WTC11 (cell line): ENCODE data around the gene POPDC3. TPM values are rescaled to one million over a fixed set of nuclear protein-coding genes. Genes with fewer than 3 reads are reported as not detected.

Experiments used
- ATAC-seq: fragments of 200-7000 bp; cut with Tn5 transposase; 2 replicates; pipeline ENCODE4 v1.10.0; 2021; ENCODE audit warnings: mild to moderate bottlenecking, moderate library complexity
- CTCF ChIA-PET: fragments of 300-600 bp; sonication (Branson Sonifier 250); formaldehyde crosslinking; loops from one replicate; lab custom pipeline; 2021; ENCODE audit warnings: antibody characterized with exemption; lab: Charles Lee
- POLR2A ChIA-PET: fragments of 350-600 bp; sonication (Branson Sonifier 250); formaldehyde crosslinking; loops from one replicate; lab custom pipeline; 2021; ENCODE audit warnings: antibody characterized with exemption; lab: Charles Lee
- DNase-seq: peaks from one replicate; pipeline ENCODE4 v3.0.0; 2021; ENCODE audit warnings: low spot score
- H3K27ac Mint-ChIP-seq: 2 replicates; pipeline ENCODE4 v1.8.0; 2021; ENCODE audit warnings: mixed read lengths
- H3K27me3 Mint-ChIP-seq: 2 replicates; pipeline ENCODE4 v1.8.0; 2021; ENCODE audit warnings: low read depth, mild to moderate bottlenecking, moderate library complexity, mixed read lengths
- H3K36me3 Mint-ChIP-seq: 2 replicates; pipeline ENCODE4 v1.8.0; 2021; ENCODE audit warnings: mixed read lengths
- H3K4me1 Mint-ChIP-seq: 2 replicates; pipeline ENCODE4 v1.8.0; 2022; ENCODE audit warnings: mixed read lengths
- H3K4me3 Mint-ChIP-seq: 2 replicates; pipeline ENCODE4 v1.8.0; 2021; ENCODE audit warnings: mild to moderate bottlenecking, moderate library complexity, mixed read lengths
- H3K9me3 Mint-ChIP-seq: 2 replicates; pipeline ENCODE4 v1.8.0; 2021; ENCODE audit warnings: mixed read lengths
- CDX4 ChIP-seq: fragments of 250-450 bp; sonication (Bioruptor Pico); IDR thresholded peaks from 2 replicates; pipeline ENCODE4 v1.9.0; 2021; ENCODE audit warnings: moderate library complexity, mild to moderate bottlenecking, inconsistent platforms, borderline replicate concordance
- ESRRA ChIP-seq: sonication (generic); formaldehyde crosslinking; IDR thresholded peaks from 2 replicates; pipeline ENCODE4 v1.8.1; 2022; ENCODE audit warnings: mild to moderate bottlenecking, missing genetic modification reagents, borderline replicate concordance
- ETV6 ChIP-seq: sonication (generic); formaldehyde crosslinking; IDR thresholded peaks from 2 replicates; pipeline ENCODE4 v1.8.1; 2022; ENCODE audit warnings: mild to moderate bottlenecking, missing genetic modification reagents
- HMGA2 ChIP-seq: fragments of 250-450 bp; sonication (Bioruptor Pico); IDR thresholded peaks from 2 replicates; pipeline ENCODE4 v1.4.0; 2021; ENCODE audit warnings: mild to moderate bottlenecking, moderate library complexity
- NFE2L1 ChIP-seq: sonication (generic); formaldehyde crosslinking; IDR thresholded peaks from 2 replicates; pipeline ENCODE4 v1.8.1; 2023; ENCODE audit warnings: missing genetic modification reagents
- NR1H2 ChIP-seq: sonication (generic); formaldehyde crosslinking; IDR thresholded peaks from 2 replicates; pipeline ENCODE4 v1.9.0; 2021; ENCODE audit warnings: mild to moderate bottlenecking, moderate library complexity, missing genetic modification reagents
- OVOL2 ChIP-seq: fragments of 250-450 bp; sonication (Bioruptor Pico); IDR thresholded peaks from 2 replicates; pipeline ENCODE4 v1.9.0; 2021; ENCODE audit warnings: mild to moderate bottlenecking, borderline replicate concordance
- SMAD3 ChIP-seq: sonication (generic); formaldehyde crosslinking; IDR thresholded peaks from 2 replicates; pipeline ENCODE4 v1.8.0; 2022; ENCODE audit warnings: missing genetic modification reagents, mild to moderate bottlenecking, borderline replicate concordance
- SMAD4 ChIP-seq: sonication (generic); formaldehyde crosslinking; IDR thresholded peaks from 2 replicates; pipeline ENCODE4 v1.8.0; 2022; ENCODE audit warnings: mild to moderate bottlenecking, missing genetic modification reagents
- ZBTB21 ChIP-seq: sonication (generic); formaldehyde crosslinking; IDR thresholded peaks from 2 replicates; pipeline ENCODE4 v1.8.1; 2023; ENCODE audit warnings: mild to moderate bottlenecking, missing genetic modification reagents, borderline replicate concordance
- ZNF138 ChIP-seq: sonication (generic); formaldehyde crosslinking; conservative IDR thresholded peaks from 2 replicates; pipeline ENCODE4 v1.8.1; 2022; ENCODE audit warnings: mild to moderate bottlenecking, moderate library complexity, missing genetic modification reagents
- ZNF423 ChIP-seq: fragments of 250-450 bp; sonication (Bioruptor Pico); IDR thresholded peaks from 2 replicates; pipeline ENCODE4 v2.1.2; 2022; ENCODE audit warnings: mild to moderate bottlenecking, moderate library complexity
- ZNF671 ChIP-seq: fragments of 250-450 bp; sonication (Bioruptor Pico); IDR thresholded peaks from 2 replicates; pipeline ENCODE4 v1.8.0; 2021; ENCODE audit warnings: mild to moderate bottlenecking
- total RNA-seq: library from RNA; stranded (reverse); gene quantifications from 3 replicates; pipeline ENCODE4 v1.2.3, GENCODE V29; 2021
- TF ChIP-seq, protein P1 (sequence below): fragments of 250-450 bp; sonication (Bioruptor Pico); conservative IDR thresholded peaks from 2 replicates; pipeline ENCODE4 v1.9.0; 2021; ENCODE audit warnings: mild to moderate bottlenecking
- TF ChIP-seq, protein P2 (sequence below): sonication (generic); formaldehyde crosslinking; IDR thresholded peaks from 2 replicates; pipeline ENCODE4 v1.8.0; 2022; ENCODE audit warnings: missing genetic modification reagents
- TF ChIP-seq, protein P3 (sequence below): sonication (generic); formaldehyde crosslinking; IDR thresholded peaks from 2 replicates; pipeline ENCODE4 v1.8.1; 2023; ENCODE audit warnings: mild to moderate bottlenecking, missing genetic modification reagents
- TF ChIP-seq, protein P4 (sequence below): sonication (generic); formaldehyde crosslinking; IDR thresholded peaks from 2 replicates; pipeline ENCODE4 v1.8.1; 2023; ENCODE audit warnings: mild to moderate bottlenecking, missing genetic modification reagents, moderate library complexity
- TF ChIP-seq, protein P5 (sequence below): sonication (generic); formaldehyde crosslinking; IDR thresholded peaks from 2 replicates; pipeline ENCODE4 v1.8.1; 2023; ENCODE audit warnings: mild to moderate bottlenecking, missing genetic modification reagents, moderate library complexity

The POPDC3 gene
- total RNA-seq, 1 experiment from 2014 or later, result 2.7 TPM

GRCh38 chr6:105213272-105213671 is 33.5 kb upstream of the POPDC3 start (continued):
- TF ChIP-seq, protein P1, sequence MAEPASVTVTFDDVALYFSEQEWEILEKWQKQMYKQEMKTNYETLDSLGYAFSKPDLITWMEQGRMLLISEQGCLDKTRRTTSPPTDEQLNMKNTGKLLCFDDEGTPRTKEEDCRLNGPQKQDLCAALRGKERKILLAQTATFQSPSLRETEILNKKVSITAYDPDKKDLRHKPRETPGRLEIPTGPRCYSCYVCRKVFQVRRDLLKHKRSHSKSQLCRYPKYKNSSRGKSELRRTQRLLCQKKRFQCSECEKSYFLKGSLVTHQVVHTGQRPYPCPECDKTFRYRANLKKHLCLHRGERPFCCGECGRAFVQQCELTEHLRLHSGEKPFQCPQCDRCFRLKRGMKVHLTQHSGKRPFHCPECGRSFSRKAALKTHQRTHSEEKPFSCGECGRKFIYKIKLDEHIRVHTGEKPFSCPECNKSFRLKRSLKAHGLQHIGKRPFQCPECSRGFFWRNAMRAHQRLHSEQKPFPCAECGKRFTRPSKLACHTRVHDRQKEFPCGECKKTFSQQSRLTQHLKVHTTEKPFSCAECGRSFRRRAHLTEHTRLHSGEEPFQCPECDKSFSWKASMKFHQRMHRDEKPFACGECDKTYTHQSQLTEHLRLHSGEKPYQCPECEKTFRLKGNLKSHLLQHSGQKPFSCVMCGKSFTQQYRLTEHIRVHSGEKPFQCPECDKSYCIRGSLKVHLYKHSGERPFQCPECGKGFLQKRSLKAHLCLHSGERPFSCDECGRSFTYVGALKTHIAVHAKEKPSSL (CRISPR knock-in tag), result no peak
- TF ChIP-seq ETV6 (CRISPR knock-in tag) (no peak), OVOL2 (CRISPR knock-in tag) (no peak), NR1H2 (no peak)
- TF ChIP-seq, protein P2, sequence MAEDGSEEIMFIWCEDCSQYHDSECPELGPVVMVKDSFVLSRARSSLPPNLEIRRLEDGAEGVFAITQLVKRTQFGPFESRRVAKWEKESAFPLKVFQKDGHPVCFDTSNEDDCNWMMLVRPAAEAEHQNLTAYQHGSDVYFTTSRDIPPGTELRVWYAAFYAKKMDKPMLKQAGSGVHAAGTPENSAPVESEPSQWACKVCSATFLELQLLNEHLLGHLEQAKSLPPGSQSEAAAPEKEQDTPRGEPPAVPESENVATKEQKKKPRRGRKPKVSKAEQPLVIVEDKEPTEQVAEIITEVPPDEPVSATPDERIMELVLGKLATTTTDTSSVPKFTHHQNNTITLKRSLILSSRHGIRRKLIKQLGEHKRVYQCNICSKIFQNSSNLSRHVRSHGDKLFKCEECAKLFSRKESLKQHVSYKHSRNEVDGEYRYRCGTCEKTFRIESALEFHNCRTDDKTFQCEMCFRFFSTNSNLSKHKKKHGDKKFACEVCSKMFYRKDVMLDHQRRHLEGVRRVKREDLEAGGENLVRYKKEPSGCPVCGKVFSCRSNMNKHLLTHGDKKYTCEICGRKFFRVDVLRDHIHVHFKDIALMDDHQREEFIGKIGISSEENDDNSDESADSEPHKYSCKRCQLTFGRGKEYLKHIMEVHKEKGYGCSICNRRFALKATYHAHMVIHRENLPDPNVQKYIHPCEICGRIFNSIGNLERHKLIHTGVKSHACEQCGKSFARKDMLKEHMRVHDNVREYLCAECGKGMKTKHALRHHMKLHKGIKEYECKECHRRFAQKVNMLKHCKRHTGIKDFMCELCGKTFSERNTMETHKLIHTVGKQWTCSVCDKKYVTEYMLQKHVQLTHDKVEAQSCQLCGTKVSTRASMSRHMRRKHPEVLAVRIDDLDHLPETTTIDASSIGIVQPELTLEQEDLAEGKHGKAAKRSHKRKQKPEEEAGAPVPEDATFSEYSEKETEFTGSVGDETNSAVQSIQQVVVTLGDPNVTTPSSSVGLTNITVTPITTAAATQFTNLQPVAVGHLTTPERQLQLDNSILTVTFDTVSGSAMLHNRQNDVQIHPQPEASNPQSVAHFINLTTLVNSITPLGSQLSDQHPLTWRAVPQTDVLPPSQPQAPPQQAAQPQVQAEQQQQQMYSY (CRISPR knock-in tag), result no peak
- TF ChIP-seq, protein P3, sequence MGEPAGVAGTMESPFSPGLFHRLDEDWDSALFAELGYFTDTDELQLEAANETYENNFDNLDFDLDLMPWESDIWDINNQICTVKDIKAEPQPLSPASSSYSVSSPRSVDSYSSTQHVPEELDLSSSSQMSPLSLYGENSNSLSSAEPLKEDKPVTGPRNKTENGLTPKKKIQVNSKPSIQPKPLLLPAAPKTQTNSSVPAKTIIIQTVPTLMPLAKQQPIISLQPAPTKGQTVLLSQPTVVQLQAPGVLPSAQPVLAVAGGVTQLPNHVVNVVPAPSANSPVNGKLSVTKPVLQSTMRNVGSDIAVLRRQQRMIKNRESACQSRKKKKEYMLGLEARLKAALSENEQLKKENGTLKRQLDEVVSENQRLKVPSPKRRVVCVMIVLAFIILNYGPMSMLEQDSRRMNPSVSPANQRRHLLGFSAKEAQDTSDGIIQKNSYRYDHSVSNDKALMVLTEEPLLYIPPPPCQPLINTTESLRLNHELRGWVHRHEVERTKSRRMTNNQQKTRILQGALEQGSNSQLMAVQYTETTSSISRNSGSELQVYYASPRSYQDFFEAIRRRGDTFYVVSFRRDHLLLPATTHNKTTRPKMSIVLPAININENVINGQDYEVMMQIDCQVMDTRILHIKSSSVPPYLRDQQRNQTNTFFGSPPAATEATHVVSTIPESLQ, result no peak
- TF ChIP-seq, protein P4, sequence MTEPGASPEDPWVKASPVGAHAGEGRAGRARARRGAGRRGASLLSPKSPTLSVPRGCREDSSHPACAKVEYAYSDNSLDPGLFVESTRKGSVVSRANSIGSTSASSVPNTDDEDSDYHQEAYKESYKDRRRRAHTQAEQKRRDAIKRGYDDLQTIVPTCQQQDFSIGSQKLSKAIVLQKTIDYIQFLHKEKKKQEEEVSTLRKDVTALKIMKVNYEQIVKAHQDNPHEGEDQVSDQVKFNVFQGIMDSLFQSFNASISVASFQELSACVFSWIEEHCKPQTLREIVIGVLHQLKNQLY, result no peak
- TF ChIP-seq, all 79 proteins: peak for 0

- Mint-ChIP-seq H3K9me3 (no peaks in the 10 kb centered on the region), H3K4me3 (no peak overlapping the region), H3K36me3 (no peaks in the 10 kb centered on the region), H3K4me1 (peaks cover 3% of the 10 kb centered on the region; the same call in 1 of the 2 replicates), H3K27ac (no peak overlapping the region), H3K27me3 (no peaks in the 10 kb centered on the region)
- no peak for ATAC-seq
- ChIA-PET CTCF (no interaction called here), POLR2A (no interaction called here)
- no peak for DNase-seq
- no peak for TF ChIP-seq ESRRA (CRISPR knock-in tag)
Measured at GRCh38 chr6:105212587-105212986, 32.8 kb upstream of the POPDC3 start.

GRCh38 chr6:105211831-105212230 is 32.0 kb upstream of the POPDC3 start:
- no peak for TF ChIP-seq ZNF423
- no peak for TF ChIP-seq ZNF671 (CRISPR knock-in tag)
- TF ChIP-seq, protein P5, sequence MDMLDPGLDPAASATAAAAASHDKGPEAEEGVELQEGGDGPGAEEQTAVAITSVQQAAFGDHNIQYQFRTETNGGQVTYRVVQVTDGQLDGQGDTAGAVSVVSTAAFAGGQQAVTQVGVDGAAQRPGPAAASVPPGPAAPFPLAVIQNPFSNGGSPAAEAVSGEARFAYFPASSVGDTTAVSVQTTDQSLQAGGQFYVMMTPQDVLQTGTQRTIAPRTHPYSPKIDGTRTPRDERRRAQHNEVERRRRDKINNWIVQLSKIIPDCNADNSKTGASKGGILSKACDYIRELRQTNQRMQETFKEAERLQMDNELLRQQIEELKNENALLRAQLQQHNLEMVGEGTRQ (CRISPR knock-in tag), result no peak
- TF ChIP-seq OVOL2 (CRISPR knock-in tag), result no peak
- no peak for TF ChIP-seq CDX4 (CRISPR knock-in tag)
- no peak for TF ChIP-seq ETV6 (CRISPR knock-in tag)
- TF ChIP-seq SMAD3 (CRISPR knock-in tag), result no peak
- no peak for TF ChIP-seq SMAD4 (CRISPR knock-in tag)
- TF ChIP-seq ZBTB21 (CRISPR knock-in tag), result no peak
- no peak for TF ChIP-seq NR1H2
- TF ChIP-seq HMGA2, result no peak
- TF ChIP-seq NFE2L1 (CRISPR knock-in tag), result no peak
- TF ChIP-seq ZNF138 (CRISPR knock-in tag), result no peak

More at GRCh38 chr6:105211831-105212230, 32.0 kb upstream of the POPDC3 start:
- Mint-ChIP-seq H3K27me3 (no peaks in the 10 kb centered on the region), H3K27ac (no peak overlapping the region), H3K9me3 (no peaks in the 10 kb centered on the region), H3K36me3 (no peaks in the 10 kb centered on the region), H3K4me1 (peaks cover 3% of the 10 kb centered on the region; the same call in 1 of the 2 replicates), H3K4me3 (no peak overlapping the region)
- POLR2A ChIA-PET, result no interaction called here
- ATAC-seq (no peak), DNase-seq (no peak)
- CTCF ChIA-PET, result no interaction called here
